ENCODE results near the gene KLHL20. TPM values are rescaled to one million over a fixed set of nuclear protein-coding genes. Genes with fewer than 3 reads are reported as not detected.
"Not testable (repeated sequence)": the region's sequence is repeated elsewhere in the genome, so short reads cannot be mapped to it uniquely, and the experiment has no call there.

The KLHL20 gene
- total RNA-seq, 1 experiment from 2014 or later = 12.8 TPM

DNA sequence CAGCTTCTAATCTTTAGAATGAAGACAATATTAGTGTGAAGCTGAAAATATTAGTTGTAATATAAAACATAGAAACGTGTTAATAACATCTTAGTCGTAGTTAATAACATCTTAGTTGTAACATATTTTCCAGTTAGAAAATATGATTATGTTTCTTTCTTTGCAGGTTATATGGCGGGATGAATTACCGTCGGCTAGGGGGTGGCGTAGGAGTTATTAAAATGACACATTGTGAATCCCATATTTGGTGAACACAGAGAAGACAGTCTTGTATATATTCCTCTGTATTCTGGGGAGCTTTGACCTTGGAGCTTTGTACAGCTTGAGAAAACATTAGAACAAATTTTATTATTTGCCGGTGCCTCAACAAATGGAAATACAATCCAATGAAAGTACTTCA lies 70.2 kb downstream of the KLHL20 start:
- H3K4me1 ChIP-seq = no peaks in the 10 kb centered on the region
- no TSS peak for BruUV-seq (replicated peaks)
- no peak for TF ChIP-seq CTCF (IDR thresholded peaks at IDR 0.05; ENCODE audit: insufficient read depth in 1 of 2, low read depth in 1 of 2, low read length in 1 of 2, severe bottlenecking in 1 of 2, unreplicated experiment in 1 of 2)
- H3K27me3 ChIP-seq (replicated peaks; ENCODE audit: control insufficient read depth, insufficient read depth, low read length) = no peaks in the 10 kb centered on the region
- H3K36me3 ChIP-seq (ENCODE audit: control insufficient read depth, insufficient read depth, low read length) = peaks cover under 1% of the 10 kb centered on the region; the same call in 1 of the 2 replicates
- Mint-ChIP-seq H3K27ac (ENCODE audit: unreplicated experiment) (no peak overlapping the region), H3K4me3 (ENCODE audit: unreplicated experiment) (no peak overlapping the region), H3K4me1 (ENCODE audit: low read depth, unreplicated experiment) (no peaks in the 10 kb centered on the region), H3K9me3 (ENCODE audit: unreplicated experiment) (no peaks in the 10 kb centered on the region), H3K27me3 (ENCODE audit: insufficient read depth, unreplicated experiment) (no peaks in the 10 kb centered on the region), H3K36me3 (ENCODE audit: insufficient read depth, unreplicated experiment) (peaks cover 25% of the 10 kb centered on the region)
- ChIA-PET POLR2A (no interaction called here), CTCF (no interaction called here)
- intact Hi-C loops (cut with micrococcal nuclease; ENCODE audit: unreplicated experiment) = no loop called here
- no peaks in the 10 kb centered on the region for H3K9me3 ChIP-seq
- H3K4me3 ChIP-seq (ENCODE audit: low read depth, low read length) = no peak overlapping the region
- no peak for DNase-seq

GRCh38 chr1:173789841-173790240 lies 75.1 kb downstream of the KLHL20 start:
- CTCF ChIA-PET = no interaction called here
- no peak overlapping the region for H3K4me3 ChIP-seq (ENCODE audit: low read depth, low read length)
- no peak for TF ChIP-seq CTCF (IDR thresholded peaks at IDR 0.05; ENCODE audit: insufficient read depth in 1 of 2, low read depth in 1 of 2, low read length in 1 of 2, severe bottlenecking in 1 of 2, unreplicated experiment in 1 of 2)
- Mint-ChIP-seq H3K27ac (ENCODE audit: unreplicated experiment) (no peak overlapping the region), H3K4me1 (ENCODE audit: low read depth, unreplicated experiment) (no peaks in the 10 kb centered on the region), H3K27me3 (ENCODE audit: insufficient read depth, unreplicated experiment) (no peaks in the 10 kb centered on the region), H3K9me3 (ENCODE audit: unreplicated experiment) (no peaks in the 10 kb centered on the region), H3K36me3 (ENCODE audit: insufficient read depth, unreplicated experiment) (peaks cover 25% of the 10 kb centered on the region), H3K4me3 (ENCODE audit: unreplicated experiment) (no peak overlapping the region)
- POLR2A ChIA-PET = no interaction called here
- no peak for DNase-seq
- H3K4me1 ChIP-seq = no peaks in the 10 kb centered on the region
- H3K27me3 ChIP-seq (replicated peaks; ENCODE audit: control insufficient read depth, insufficient read depth, low read length) = no peaks in the 10 kb centered on the region
- no TSS peak for BruUV-seq (replicated peaks)
- H3K9me3 ChIP-seq = no peaks in the 10 kb centered on the region
- H3K36me3 ChIP-seq (ENCODE audit: control insufficient read depth, insufficient read depth, low read length) = peaks cover 2% of the 10 kb centered on the region; the same call in 1 of the 2 replicates
- intact Hi-C loops (cut with micrococcal nuclease; ENCODE audit: unreplicated experiment) = no loop called here

DNA sequence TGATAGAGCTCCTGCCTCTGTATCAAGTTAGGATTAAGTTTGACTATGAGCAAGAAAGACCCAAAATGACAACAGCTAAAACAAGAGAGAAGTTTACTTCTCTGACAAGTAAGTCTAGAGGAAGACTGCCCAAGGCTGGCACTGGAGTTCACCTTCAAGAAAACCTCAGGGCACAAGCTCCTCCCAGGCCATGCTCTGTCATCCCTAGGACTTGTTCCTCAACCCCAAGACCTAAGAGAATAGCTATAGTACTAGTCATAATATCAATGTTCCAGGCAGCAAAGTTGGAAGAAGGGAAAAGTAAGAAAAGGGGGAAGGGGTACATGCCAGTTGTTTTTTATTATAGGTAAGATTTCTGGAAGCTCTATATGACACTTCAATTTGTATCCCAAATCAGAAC lies 83.3 kb downstream of the KLHL20 start:
- Mint-ChIP-seq H3K27ac (ENCODE audit: unreplicated experiment) (no peak overlapping the region), H3K36me3 (ENCODE audit: insufficient read depth, unreplicated experiment) (peaks cover 27% of the 10 kb centered on the region), H3K9me3 (ENCODE audit: unreplicated experiment) (no peaks in the 10 kb centered on the region), H3K4me3 (ENCODE audit: unreplicated experiment) (no peak overlapping the region), H3K4me1 (ENCODE audit: low read depth, unreplicated experiment) (no peaks in the 10 kb centered on the region), H3K27me3 (ENCODE audit: insufficient read depth, unreplicated experiment) (no peaks in the 10 kb centered on the region)
- Histone ChIP-seq H3K4me3 (ENCODE audit: low read depth, low read length) (no peak overlapping the region), H3K36me3 (ENCODE audit: control insufficient read depth, insufficient read depth, low read length) (no peaks in the 10 kb centered on the region), H3K9me3 (no peaks in the 10 kb centered on the region), H3K4me1 (no peaks in the 10 kb centered on the region), H3K27me3 (replicated peaks; ENCODE audit: control insufficient read depth, insufficient read depth, low read length) (no peaks in the 10 kb centered on the region)
- CTCF ChIA-PET = no interaction called here
- TF ChIP-seq CTCF (IDR thresholded peaks at IDR 0.05; ENCODE audit: insufficient read depth in 1 of 2, low read depth in 1 of 2, low read length in 1 of 2, severe bottlenecking in 1 of 2, unreplicated experiment in 1 of 2) = no peak
- no TSS peak for BruUV-seq (replicated peaks)
- intact Hi-C loops (cut with micrococcal nuclease; ENCODE audit: unreplicated experiment) = no loop called here
- no peak for DNase-seq
- POLR2A ChIA-PET = no interaction called here

DNA sequence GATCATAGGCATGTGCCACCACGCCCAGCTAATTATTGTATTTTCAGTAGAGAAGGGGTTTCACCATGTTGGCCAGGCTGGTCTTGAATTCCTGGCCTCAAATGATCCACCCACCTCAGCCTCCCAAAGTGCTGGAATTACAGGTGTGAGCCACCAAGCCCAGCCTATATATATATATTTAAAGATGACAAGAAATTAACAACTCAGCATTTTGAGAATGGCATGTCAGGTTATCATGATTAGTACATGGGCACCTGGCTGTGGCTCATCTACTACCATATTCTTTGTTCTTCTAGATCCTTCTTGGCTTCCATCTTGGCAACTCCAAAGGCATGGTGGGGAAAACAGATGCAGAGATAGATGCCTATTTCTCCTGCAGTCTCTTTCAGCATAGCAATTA lies 85.2 kb downstream of the KLHL20 start:
- intact Hi-C loops (cut with micrococcal nuclease; ENCODE audit: unreplicated experiment); DNase-seq; H3K27ac Mint-ChIP-seq (ENCODE audit: unreplicated experiment); H3K9me3 ChIP-seq; H3K4me3 Mint-ChIP-seq (ENCODE audit: unreplicated experiment); POLR2A ChIA-PET; H3K27me3 ChIP-seq (replicated peaks; ENCODE audit: control insufficient read depth, insufficient read depth, low read length); H3K36me3 ChIP-seq (ENCODE audit: control insufficient read depth, insufficient read depth, low read length); H3K27me3 Mint-ChIP-seq (ENCODE audit: insufficient read depth, unreplicated experiment); H3K4me1 ChIP-seq; H3K9me3 Mint-ChIP-seq (ENCODE audit: unreplicated experiment); H3K4me1 Mint-ChIP-seq (ENCODE audit: low read depth, unreplicated experiment); CTCF ChIA-PET; H3K4me3 ChIP-seq (ENCODE audit: low read depth, low read length); BruUV-seq (replicated peaks): not testable (repeated sequence)
- H3K36me3 Mint-ChIP-seq (ENCODE audit: insufficient read depth, unreplicated experiment) = peaks cover 23% of the 10 kb centered on the region
